KMS-11 (cell line): ENCODE data around the gene PPP2R3B.

Experiments
- H2AFZ ChIP-seq: fragments of 200-600 bp; sonication (generic); 2 replicates; pipeline ENCODE4 v1.6.1; 2016; ENCODE audit warnings: antibody characterized with exemption, mixed run types, low read depth
- H3K27ac ChIP-seq: fragments of 200-600 bp; sonication (generic); 2 replicates; pipeline ENCODE4 v1.6.1; 2016; ENCODE audit warnings: mild to moderate bottlenecking, mixed run types
- H3K27me3 ChIP-seq: fragments of 200-600 bp; sonication (generic); 2 replicates; pipeline ENCODE4 v1.6.1; 2017; ENCODE audit warnings: mild to moderate bottlenecking, low read depth, mixed run types, moderate library complexity; ENCODE audit not compliant: insufficient read depth
- H3K36me3 ChIP-seq: fragments of 200-600 bp; sonication (generic); 2 replicates; pipeline ENCODE4 v1.6.1; 2017; ENCODE audit warnings: mild to moderate bottlenecking, mixed run types; ENCODE audit not compliant: insufficient read depth
- H3K4me1 ChIP-seq: fragments of 200-600 bp; sonication (generic); 2 replicates; pipeline ENCODE4 v1.6.1; 2016; ENCODE audit warnings: mild to moderate bottlenecking, low read depth, mixed run types; ENCODE audit not compliant: poor library complexity, severe bottlenecking
- H3K4me2 ChIP-seq: fragments of 200-600 bp; sonication (generic); 2 replicates; pipeline ENCODE4 v1.7.0; 2016; ENCODE audit warnings: mild to moderate bottlenecking, mixed run types
- H3K4me3 ChIP-seq: fragments of 200-600 bp; sonication (generic); IDR thresholded peaks from 2 replicates; pipeline ENCODE4 v1.6.1; 2017; ENCODE audit warnings: low read depth, low read length, mixed read lengths; ENCODE audit not compliant: insufficient read depth
- H3K79me2 ChIP-seq: fragments of 200-600 bp; sonication (generic); 2 replicates; pipeline ENCODE4 v1.6.1; 2016; ENCODE audit warnings: low read depth, mixed run types; ENCODE audit not compliant: insufficient read depth
- H3K9ac ChIP-seq: fragments of 200-600 bp; sonication (generic); 2 replicates; pipeline ENCODE4 v1.6.1; 2016; ENCODE audit warnings: mild to moderate bottlenecking, mixed run types
- H4K20me1 ChIP-seq: fragments of 200-600 bp; sonication (generic); 2 replicates; pipeline ENCODE4 v1.6.1; 2016; ENCODE audit warnings: mild to moderate bottlenecking, mixed run types; ENCODE audit not compliant: insufficient read depth
- CTCF ChIP-seq: fragments of 200-600 bp; sonication (generic); conservative IDR thresholded peaks from 2 replicates; pipeline ENCODE4 v1.6.1; 2017; ENCODE audit warnings: low read depth, mild to moderate bottlenecking, antibody characterized with exemption, low read length, moderate library complexity, mixed read lengths

PPP2R3B gene

GRCh38 chrX:335758-336155 lies 51.0 kb downstream of the PPP2R3B start:
- no peak overlapping the region for H3K27ac ChIP-seq
- no peak for TF ChIP-seq CTCF
- H3K36me3 ChIP-seq, result no peaks in the 10 kb centered on the region
- H3K4me2 ChIP-seq, result no peak overlapping the region
- H4K20me1 ChIP-seq, result no peaks in the 10 kb centered on the region
- no peaks in the 10 kb centered on the region for H3K27me3 ChIP-seq
- no peak overlapping the region for H2AFZ ChIP-seq
- no peaks in the 10 kb centered on the region for H3K79me2 ChIP-seq
- no peak overlapping the region for H3K9ac ChIP-seq
- H3K4me3 ChIP-seq, result no peak overlapping the region
- H3K4me1 ChIP-seq, result no peaks in the 10 kb centered on the region

GRCh38 chrX:334971-335757 lies 51.5 kb downstream of the PPP2R3B start:
- no peaks in the 10 kb centered on the region for H3K27me3 ChIP-seq
- H3K9ac ChIP-seq, result no peak overlapping the region
- no peak overlapping the region for H3K27ac ChIP-seq
- H3K4me1 ChIP-seq, result no peaks in the 10 kb centered on the region
- H4K20me1 ChIP-seq, result no peaks in the 10 kb centered on the region
- no peak for TF ChIP-seq CTCF
- H2AFZ ChIP-seq, result no peak overlapping the region
- no peaks in the 10 kb centered on the region for H3K36me3 ChIP-seq
- no peak overlapping the region for H3K4me3 ChIP-seq
- H3K79me2 ChIP-seq, result no peaks in the 10 kb centered on the region
- no peak overlapping the region for H3K4me2 ChIP-seq

- H3K4me1 ChIP-seq, result no peaks in the 10 kb centered on the region
- no peak overlapping the region for H3K27ac ChIP-seq
- H4K20me1 ChIP-seq, result no peaks in the 10 kb centered on the region
- H3K79me2 ChIP-seq, result no peaks in the 10 kb centered on the region
- no peak for TF ChIP-seq CTCF
- no peak overlapping the region for H3K9ac ChIP-seq
- H3K4me3 ChIP-seq, result no peak overlapping the region
- H3K4me2 ChIP-seq, result no peak overlapping the region
- no peak overlapping the region for H2AFZ ChIP-seq
- no peaks in the 10 kb centered on the region for H3K36me3 ChIP-seq
- no peaks in the 10 kb centered on the region for H3K27me3 ChIP-seq
Measured at GRCh38 chrX:334331-334891, 52.3 kb downstream of the PPP2R3B start.

- Histone ChIP-seq H3K27ac (no peak overlapping the region), H4K20me1 (no peaks in the 10 kb centered on the region), H3K4me1 (no peaks in the 10 kb centered on the region), H3K9ac (no peak overlapping the region), H3K27me3 (no peaks in the 10 kb centered on the region), H3K79me2 (no peaks in the 10 kb centered on the region), H3K36me3 (no peaks in the 10 kb centered on the region), H3K4me2 (no peak overlapping the region), H3K4me3 (no peak overlapping the region), H2AFZ (no peak overlapping the region)
- no peak for TF ChIP-seq CTCF
Measured at GRCh38 chrX:333611-334311, 52.9 kb downstream of the PPP2R3B start.
